BLaER1 treated with 17β-estradiol and CSF1 and Interleukin-3, amounts not matched to agents 10 nM and 100 nM (cell line): ENCODE measurements around the gene ATF7IP2.
A peak's percentile ranks its signal among the peaks of the same experiment; 100 is the strongest.
"Not testable (repeated sequence)": the region's sequence is repeated elsewhere in the genome, so short reads cannot be mapped to it uniquely, and the experiment has no call there.

Source experiments
- H3K27ac ChIP-seq, 11 experiments: shearing (Covaris generic); formaldehyde crosslinking; 2 replicates each; pipeline ENCODE4 v1.8.1; 2022
- H3K27me3 ChIP-seq, 11 experiments: shearing (Covaris generic); formaldehyde crosslinking; 2 replicates each; pipeline ENCODE4 v1.8.1; 2022
- H3K36me3 ChIP-seq, 11 experiments: shearing (Covaris generic); formaldehyde crosslinking; 2 replicates each; pipeline ENCODE4 v1.8.1; 2022
- H3K4me1 ChIP-seq, 10 experiments: shearing (Covaris generic); formaldehyde crosslinking; 2 replicates each; pipeline ENCODE4 v1.8.1; 2022
- H3K4me2 ChIP-seq, 11 experiments: shearing (Covaris generic); formaldehyde crosslinking; 2 replicates each; pipeline ENCODE4 v1.8.1; 2022
- H3K4me3 ChIP-seq, 10 experiments: shearing (Covaris generic); formaldehyde crosslinking; 2 replicates each; pipeline ENCODE4 v1.8.1; 2022
- H3K9ac ChIP-seq, 11 experiments: shearing (Covaris generic); formaldehyde crosslinking; 2 replicates each; pipeline ENCODE4 v1.8.1; 2022
- H3K9me3 ChIP-seq, 11 experiments: shearing (Covaris generic); formaldehyde crosslinking; replicated peaks in 1 of 11; 2 replicates each; pipeline ENCODE4 v1.8.1; 2022
- H4K20me1 ChIP-seq, 11 experiments: shearing (Covaris generic); formaldehyde crosslinking; 2 replicates each; pipeline ENCODE4 v1.8.1; 2022
- Cebpa-rat ChIP-seq, 11 experiments: shearing (Covaris generic); IDR thresholded peaks; 2 replicates each; pipeline ENCODE4 v1.8.1; 2022

ATF7IP2 gene

DNA sequence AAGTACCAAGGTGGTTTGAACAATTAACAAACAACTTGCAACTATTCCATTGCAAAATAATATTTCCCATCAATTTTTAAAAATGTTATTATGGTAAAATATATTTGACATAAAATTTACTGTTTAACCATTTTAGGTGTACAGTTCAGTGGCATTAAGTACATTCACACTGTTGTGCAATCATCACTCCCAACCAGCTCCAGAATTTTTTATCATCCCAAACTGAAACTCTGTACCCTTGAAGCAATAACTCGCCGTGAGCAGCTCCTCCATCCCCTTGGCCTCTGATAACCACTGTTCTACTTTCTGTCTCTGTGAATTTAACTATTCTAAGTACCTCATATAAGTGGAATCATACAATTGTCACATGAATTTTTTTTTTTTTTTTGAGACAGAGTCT, 33.6 kb upstream of the ATF7IP2 start:
- H3K27me3 ChIP-seq, result no peaks in the 10 kb centered on the region
- no peak overlapping the region for H3K4me2 ChIP-seq
- H4K20me1 ChIP-seq, result no peaks in the 10 kb centered on the region
- H3K4me3 ChIP-seq, result no peak overlapping the region
- no peak overlapping the region for H3K9ac ChIP-seq
- H3K27ac ChIP-seq, result no peak overlapping the region
- 0 out of 22 replicates have a peak, but pooled peaks of 2 of the 11 experiments have one; percentile 29 to 39 for TF ChIP-seq Cebpa-rat (IDR thresholded peaks at IDR 0.05)
- no peaks in the 10 kb centered on the region for H3K36me3 ChIP-seq
- peaks cover 0 to 4% (median 0%) of the 10 kb centered on the region in 10 experiments; a peak in 1 of 20 replicates for H3K4me1 ChIP-seq
- peaks cover 20 to 33% (median 23%) of the 10 kb centered on the region in 11 experiments for H3K9me3 ChIP-seq

DNA sequence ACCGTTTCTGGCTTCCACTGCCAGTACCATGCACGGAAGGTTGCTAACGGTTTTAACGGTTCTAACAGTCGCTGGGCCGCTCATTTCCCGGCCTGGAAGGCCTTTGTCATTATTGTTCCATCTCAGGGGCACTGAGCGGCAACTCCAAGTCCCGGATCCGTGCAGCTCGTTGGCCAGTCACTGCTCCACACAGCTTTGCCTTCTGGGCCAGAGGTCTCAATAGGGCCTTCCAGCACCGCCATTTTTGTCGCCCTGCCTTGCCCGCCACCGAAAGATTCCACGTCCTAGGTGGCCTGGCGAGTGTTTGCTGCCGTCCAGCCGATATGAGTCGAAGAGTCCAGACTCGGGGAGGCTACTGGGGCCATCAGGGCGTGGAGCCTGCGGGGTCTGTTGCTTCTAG, 30.3 kb upstream of the ATF7IP2 start:
- H3K4me3 ChIP-seq, result no peak overlapping the region
- no peaks in the 10 kb centered on the region for H3K27me3 ChIP-seq
- H4K20me1 ChIP-seq, result no peaks in the 10 kb centered on the region
- no peak overlapping the region for H3K9ac ChIP-seq
- no peaks in the 10 kb centered on the region for H3K4me1 ChIP-seq
- no peak for TF ChIP-seq Cebpa-rat (IDR thresholded peaks at IDR 0.05)
- H3K9me3 ChIP-seq, result peaks cover 22 to 33% (median 30%) of the 10 kb centered on the region in 11 experiments
- H3K4me2 ChIP-seq, result no peak overlapping the region
- H3K27ac ChIP-seq, result no peak overlapping the region
- H3K36me3 ChIP-seq, result no peaks in the 10 kb centered on the region

DNA sequence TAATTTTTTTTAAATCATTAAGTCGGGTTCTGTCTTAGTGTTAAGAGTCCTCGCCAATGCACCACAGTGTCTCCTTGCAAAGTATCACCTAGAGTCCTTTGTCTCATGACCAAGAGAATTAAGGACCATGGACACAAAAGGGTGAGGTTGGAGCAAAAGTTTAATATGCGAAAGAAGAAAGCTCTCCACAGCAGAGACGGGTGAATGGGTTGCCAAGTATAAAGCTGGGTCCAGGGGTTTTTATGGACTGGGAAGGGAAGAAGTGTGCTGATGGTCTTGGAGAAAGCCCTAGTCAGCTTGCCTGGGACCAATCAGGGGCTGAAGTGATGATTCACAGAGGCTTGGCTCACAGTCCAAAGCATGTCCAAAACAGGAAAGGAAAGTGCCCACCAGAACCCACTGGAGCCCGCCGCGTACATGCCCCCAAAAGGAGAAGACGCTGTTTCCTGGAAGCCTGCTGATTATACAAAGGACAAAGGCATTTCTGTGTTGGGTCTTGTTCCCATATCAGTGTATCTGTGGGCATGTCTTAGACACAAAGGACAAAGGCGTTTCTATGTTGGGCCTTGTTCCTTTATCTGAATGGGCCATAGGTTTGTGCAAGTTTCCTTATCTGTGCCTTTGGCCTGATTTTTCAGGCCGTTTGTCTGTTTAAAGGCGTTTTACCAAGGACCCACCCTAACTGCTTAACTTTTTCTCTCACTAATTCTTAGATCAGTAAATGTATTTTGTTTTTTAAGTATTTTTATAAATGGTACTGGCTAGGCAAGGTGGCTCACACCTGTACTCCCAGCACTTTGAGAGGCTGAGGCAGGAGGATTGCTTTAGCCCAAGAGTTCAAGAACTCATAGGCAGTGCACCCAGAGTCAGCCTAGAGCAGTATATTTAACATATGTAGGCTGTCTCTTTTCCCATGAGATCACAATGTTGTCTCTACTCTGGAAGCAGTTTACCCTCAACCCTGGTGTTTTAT, 28.7 kb upstream of the ATF7IP2 start:
- Histone ChIP-seq H3K4me2 (no peak overlapping the region), H3K9ac (no peak overlapping the region), H3K36me3 (no peaks in the 10 kb centered on the region), H3K4me3 (no peak overlapping the region), H4K20me1 (no peaks in the 10 kb centered on the region), H3K27ac (no peak overlapping the region), H3K27me3 (no peaks in the 10 kb centered on the region), H3K4me1 (peaks cover 2 to 5% (median 4%) of the 10 kb centered on the region in 10 experiments), H3K9me3 (peaks cover 22 to 33% (median 30%) of the 10 kb centered on the region in 11 experiments)
- TF ChIP-seq Cebpa-rat (IDR thresholded peaks at IDR 0.05), result no peak

DNA sequence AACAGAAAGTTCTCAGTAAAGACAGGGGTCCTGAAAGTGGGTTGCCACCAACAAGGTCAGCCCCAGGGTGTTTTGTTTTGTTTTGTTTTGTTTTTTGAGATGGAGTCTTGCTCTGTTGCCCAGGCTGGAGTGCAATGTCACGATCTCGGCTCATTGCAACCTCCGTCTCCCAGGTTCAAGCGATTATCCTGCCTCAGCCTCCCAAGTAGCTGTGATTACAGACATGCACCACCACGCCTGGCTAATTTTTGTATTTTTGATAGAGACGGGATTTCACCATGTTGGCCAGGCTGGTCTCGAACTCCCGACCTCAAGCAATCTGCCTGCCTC, 24.1 kb upstream of the ATF7IP2 start:
- Histone ChIP-seq H3K9me3 (peaks cover 6 to 15% (median 12%) of the 10 kb centered on the region in 11 experiments), H3K4me2 (peak overlapping the region in 10 of 11 experiments; percentile 30 to 63 (median 54); a peak in 18 of 22 replicates), H3K4me1 (peaks cover 10 to 17% (median 14%) of the 10 kb centered on the region in 10 experiments)
- H3K36me3 ChIP-seq, H3K4me3 ChIP-seq, H3K9ac ChIP-seq, H3K27ac ChIP-seq, H3K27me3 ChIP-seq, H4K20me1 ChIP-seq: not testable (repeated sequence)

DNA sequence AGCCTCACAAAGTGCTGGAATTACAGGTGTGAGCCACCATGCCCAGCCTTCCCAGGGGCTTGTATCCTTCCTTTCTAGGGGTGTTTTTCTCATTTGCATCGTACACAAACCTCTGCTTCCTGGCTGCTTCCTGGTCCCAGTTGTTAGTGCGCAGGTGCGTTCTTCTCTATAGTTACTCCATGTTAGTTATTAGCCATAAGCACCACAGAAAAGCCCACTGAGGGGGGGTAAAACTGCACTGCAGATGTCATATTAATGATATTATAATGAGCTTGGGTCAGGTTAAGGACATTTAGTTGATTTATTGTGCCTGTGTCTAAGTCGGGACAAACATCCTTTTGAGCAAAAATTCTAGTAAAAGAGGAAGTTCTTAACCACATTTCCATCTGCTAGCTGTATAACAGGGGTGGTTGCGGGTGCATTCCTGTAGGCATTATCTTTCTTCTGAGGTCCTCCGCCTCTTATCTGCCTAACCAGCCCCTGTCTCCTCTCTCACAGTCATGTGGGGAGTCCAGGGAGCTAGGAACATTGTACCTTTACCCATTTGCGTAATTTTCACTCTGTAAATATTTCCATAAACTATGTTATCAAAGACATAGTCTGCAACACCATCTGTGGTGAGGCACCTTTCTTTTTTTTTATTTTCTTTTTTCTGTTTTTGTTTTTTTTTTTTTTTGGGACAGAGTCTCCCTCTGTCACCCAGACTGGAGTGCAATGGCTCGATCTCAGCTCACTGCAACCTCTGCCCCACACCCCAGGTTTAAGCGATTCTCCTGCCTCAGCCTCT, 23.6 kb upstream of the ATF7IP2 start:
- H3K9ac ChIP-seq, result no peak overlapping the region
- H3K36me3 ChIP-seq, result no peaks in the 10 kb centered on the region
- H3K27me3 ChIP-seq, result no peaks in the 10 kb centered on the region
- no peak for TF ChIP-seq Cebpa-rat (IDR thresholded peaks at IDR 0.05)
- no peak overlapping the region; a peak in 2 of 22 replicates for H3K27ac ChIP-seq
- H3K4me3 ChIP-seq, result no peak overlapping the region
- peaks cover under 1 to 9% (median 7%) of the 10 kb centered on the region in 11 experiments; a peak in 20 of 22 replicates for H3K9me3 ChIP-seq
- H3K4me1 ChIP-seq, result peaks cover 10 to 17% (median 14%) of the 10 kb centered on the region in 10 experiments
- H3K4me2 ChIP-seq, result peak overlapping the region; percentile 30 to 63 (median 54)
- H4K20me1 ChIP-seq, result no peaks in the 10 kb centered on the region

DNA sequence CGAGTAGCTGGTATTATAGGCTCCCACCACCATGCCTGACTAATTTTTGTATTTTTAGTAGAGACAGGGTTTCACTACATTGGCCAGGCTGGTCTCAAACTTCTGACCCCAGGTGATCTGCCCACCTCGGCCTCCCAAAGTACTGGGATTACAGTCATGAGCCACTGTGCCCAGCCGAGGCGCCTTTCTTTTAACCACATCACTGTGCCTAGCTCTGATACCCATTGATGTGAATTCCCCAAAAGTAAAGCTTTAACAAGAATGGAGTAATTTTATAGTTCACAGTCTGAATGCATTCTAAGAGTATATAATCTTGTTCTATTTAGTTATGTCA, 23.0 kb upstream of the ATF7IP2 start:
- not testable (repeated sequence) for H3K27me3 ChIP-seq, H3K9ac ChIP-seq, H3K27ac ChIP-seq, H4K20me1 ChIP-seq, H3K9me3 ChIP-seq, H3K4me3 ChIP-seq, H3K36me3 ChIP-seq
- peaks cover 10 to 17% (median 14%) of the 10 kb centered on the region in 10 experiments for H3K4me1 ChIP-seq
- H3K4me2 ChIP-seq, result peak overlapping the region; percentile 30 to 63 (median 54); a peak in 21 of 22 replicates

DNA sequence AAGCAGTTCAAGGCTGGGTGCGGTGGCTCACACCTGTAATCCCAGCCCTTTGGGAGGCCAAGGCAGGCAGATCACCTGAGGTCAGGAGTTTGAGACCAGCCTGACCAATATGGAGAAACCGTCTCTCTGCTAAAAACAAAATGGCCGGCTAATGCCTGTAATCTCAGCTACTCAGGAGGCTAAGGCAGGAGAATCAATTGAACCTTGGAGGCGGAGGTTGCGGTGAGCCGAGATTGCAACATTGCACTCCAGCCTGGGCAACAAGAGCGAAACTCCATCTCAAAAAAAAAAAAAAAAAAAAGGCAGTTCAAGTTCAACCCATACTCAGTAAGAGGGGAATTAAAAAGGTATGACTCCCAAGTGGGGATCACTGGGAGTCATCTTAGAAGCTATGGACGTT, 19.2 kb upstream of the ATF7IP2 start:
- peaks cover 7 to 17% (median 15%) of the 10 kb centered on the region in 11 experiments; a peak in 16 of 22 replicates for H3K9me3 ChIP-seq
- H3K27me3 ChIP-seq, H4K20me1 ChIP-seq, H3K27ac ChIP-seq, H3K4me3 ChIP-seq, H3K9ac ChIP-seq, H3K36me3 ChIP-seq, H3K4me2 ChIP-seq: not testable (repeated sequence)
- H3K4me1 ChIP-seq, result peaks cover 10 to 17% (median 14%) of the 10 kb centered on the region in 10 experiments

DNA sequence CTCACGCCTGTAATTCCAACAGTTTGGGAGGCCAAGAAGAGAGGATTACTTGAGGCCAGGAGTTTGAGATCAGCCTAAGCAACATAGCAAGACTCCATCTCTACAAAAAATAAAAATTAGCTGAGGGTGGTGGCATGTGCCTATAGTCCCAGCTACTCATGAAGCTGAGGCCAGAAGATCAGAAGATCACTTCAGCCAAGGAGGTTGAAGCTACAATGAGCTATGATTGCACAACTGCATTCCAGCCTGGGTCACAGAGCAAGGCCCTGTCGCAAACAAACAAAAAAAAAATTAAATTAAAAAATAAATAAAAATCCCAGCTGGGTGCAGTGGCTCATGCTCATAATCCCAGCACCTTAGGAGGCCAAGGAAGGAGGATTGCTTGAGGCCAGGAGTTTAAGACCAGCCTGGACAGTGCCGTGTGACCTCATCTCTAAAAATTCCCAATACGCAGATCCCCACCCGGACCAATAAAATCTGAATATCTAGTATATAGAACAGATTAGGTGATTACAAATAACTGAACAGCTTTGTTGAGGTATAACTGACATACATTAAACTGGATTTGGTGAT, 18.2 kb upstream of the ATF7IP2 start:
- no peak overlapping the region for H3K9ac ChIP-seq
- no peak overlapping the region for H3K27ac ChIP-seq
- TF ChIP-seq Cebpa-rat (IDR thresholded peaks at IDR 0.05), result peak in 2 of 11 experiments; percentile 12 to 40; a peak in 1 of 22 replicates
- no peak overlapping the region for H3K4me2 ChIP-seq
- peaks cover 3 to 7% (median 4%) of the 10 kb centered on the region in 10 experiments for H3K4me1 ChIP-seq
- H3K27me3 ChIP-seq, result no peaks in the 10 kb centered on the region
- H3K9me3 ChIP-seq, result peaks cover 7 to 17% (median 15%) of the 10 kb centered on the region in 11 experiments; a peak in 16 of 22 replicates
- no peaks in the 10 kb centered on the region for H3K36me3 ChIP-seq
- no peak overlapping the region for H3K4me3 ChIP-seq
- no peaks in the 10 kb centered on the region for H4K20me1 ChIP-seq

DNA sequence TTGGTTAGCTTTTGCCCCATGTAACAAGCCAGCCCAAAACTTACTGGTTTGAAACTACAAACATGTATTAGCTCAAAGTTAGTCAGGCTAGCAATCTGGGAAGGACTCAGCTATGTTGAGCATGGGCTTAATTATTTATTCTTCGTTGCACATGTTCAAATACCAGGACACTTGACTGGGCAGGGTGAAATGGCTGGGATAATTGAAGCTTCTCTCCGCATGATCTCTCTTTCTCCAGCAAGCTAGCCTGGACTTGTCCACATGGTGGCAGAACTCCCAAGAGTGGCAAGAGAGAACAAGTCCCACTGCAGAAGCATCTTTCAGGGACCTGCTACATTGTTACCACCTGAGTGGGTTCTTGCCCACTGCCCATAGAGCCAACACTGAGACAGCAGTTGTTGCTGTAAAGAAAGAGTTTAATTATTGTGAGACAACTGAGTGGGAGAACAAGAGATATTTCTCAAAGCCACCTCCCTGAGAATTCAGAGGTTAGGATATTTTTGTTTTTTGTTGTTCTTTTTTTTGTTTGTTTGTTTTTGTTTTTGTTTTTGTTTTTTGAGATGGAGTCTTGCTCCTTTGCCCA, 16.8 kb upstream of the ATF7IP2 start:
- Histone ChIP-seq H3K4me3 (no peak overlapping the region), H3K27me3 (no peaks in the 10 kb centered on the region), H3K9ac (no peak overlapping the region), H3K4me2 (no peak overlapping the region), H4K20me1 (no peaks in the 10 kb centered on the region), H3K27ac (no peak overlapping the region), H3K9me3 (peaks cover 8 to 25% (median 22%) of the 10 kb centered on the region in 11 experiments; a peak in 20 of 22 replicates), H3K36me3 (no peaks in the 10 kb centered on the region), H3K4me1 (no peaks in the 10 kb centered on the region)
- no peak for TF ChIP-seq Cebpa-rat (IDR thresholded peaks at IDR 0.05)
